SU-DHL-6 (cell line): Measurements from ENCODE around the gene FPGS.
A peak's percentile ranks its signal among the peaks of the same experiment; 100 is the strongest.

Experiments
- H2AFZ ChIP-seq: fragments of 200-600 bp; sonication (generic); 2 replicates; pipeline ENCODE4 v1.6.1; 2014; ENCODE audit warnings: low read depth, mild to moderate bottlenecking, moderate library complexity, mixed read lengths, antibody characterized with exemption, low read length; ENCODE audit not compliant: severe bottlenecking
- H3F3A ChIP-seq: fragments of 200-600 bp; shearing (Covaris generic); 2 replicates; pipeline ENCODE4 v1.6.0; 2016; ENCODE audit warnings: antibody characterized with exemption, mild to moderate bottlenecking; ENCODE audit not compliant: insufficient read depth
- H3K27ac ChIP-seq: fragments of 200-600 bp; sonication (generic); 2 replicates; pipeline ENCODE4 v1.5.1; 2016; ENCODE audit warnings: low read depth, mild to moderate bottlenecking, low read length, moderate library complexity, mixed read lengths
- H3K27me3 ChIP-seq: fragments of 200-600 bp; sonication (generic), shearing (Covaris generic); 2 replicates; pipeline ENCODE4 v1.6.0; 2014; ENCODE audit warnings: mild to moderate bottlenecking, low read length
- H3K36me3 ChIP-seq: fragments of 200-600 bp; sonication (generic); 2 replicates; pipeline ENCODE4 v1.6.1; 2014; ENCODE audit warnings: mild to moderate bottlenecking, low read length, mixed read lengths
- H3K4me2 ChIP-seq: fragments of 300-600, 200-600 bp; shearing (Covaris generic), sonication (generic); 2 replicates; pipeline ENCODE4 v1.6.0; 2014; ENCODE audit warnings: low read length, low read depth, mild to moderate bottlenecking; ENCODE audit not compliant: poor library complexity, severe bottlenecking
- H3K4me3 ChIP-seq: fragments of 200-600 bp; sonication (generic); 2 replicates; pipeline ENCODE4 v1.5.1; 2014; ENCODE audit warnings: antibody characterized with exemption, low read length, mild to moderate bottlenecking, mixed read lengths; ENCODE audit not compliant: insufficient read depth, poor library complexity, severe bottlenecking
- H3K79me2 ChIP-seq: fragments of 200-600 bp; sonication (generic); 2 replicates; pipeline ENCODE4 v1.6.1; 2014; ENCODE audit warnings: mild to moderate bottlenecking, low read length, moderate library complexity; ENCODE audit not compliant: insufficient read depth
- H3K9ac ChIP-seq: fragments of 200-600 bp; sonication (generic); 2 replicates; pipeline ENCODE4 v1.7.0; 2014; ENCODE audit warnings: mild to moderate bottlenecking, low read length
- H3K9me2 ChIP-seq: fragments of 200-600 bp; sonication (generic); replicated peaks from 2 replicates; pipeline ENCODE4 v1.6.1; 2014; ENCODE audit warnings: low read length; ENCODE audit not compliant: insufficient read depth
- H3K9me3 ChIP-seq: fragments of 200-600 bp; sonication (generic); 2 replicates; pipeline ENCODE4 v1.6.1; 2014; ENCODE audit warnings: low read length, mixed read lengths; ENCODE audit not compliant: insufficient read depth
- H4K20me1 ChIP-seq: fragments of 200-600 bp; sonication (generic); 2 replicates; pipeline ENCODE4 v1.6.1; 2014; ENCODE audit warnings: low read depth, mild to moderate bottlenecking, antibody characterized with exemption, low read length, moderate library complexity, mixed read lengths
- EZH2phosphoT487 ChIP-seq: fragments of 200-600 bp; sonication (generic), shearing (Covaris generic); conservative IDR thresholded peaks from 2 replicates; pipeline ENCODE4 v1.6.1; 2018; ENCODE audit warnings: mild to moderate bottlenecking, antibody characterized with exemption, low read length, moderate library complexity, mixed read lengths
- TF ChIP-seq, protein P1 (sequence below): fragments of 200-600 bp; sonication (generic); IDR thresholded peaks from one replicate; pipeline ENCODE4 v1.5.1; 2017; ENCODE audit warnings: antibody characterized with exemption, mild to moderate bottlenecking, low read length, moderate library complexity; ENCODE audit not compliant: insufficient read depth, poor library complexity, severe bottlenecking

Gene FPGS

DNA sequence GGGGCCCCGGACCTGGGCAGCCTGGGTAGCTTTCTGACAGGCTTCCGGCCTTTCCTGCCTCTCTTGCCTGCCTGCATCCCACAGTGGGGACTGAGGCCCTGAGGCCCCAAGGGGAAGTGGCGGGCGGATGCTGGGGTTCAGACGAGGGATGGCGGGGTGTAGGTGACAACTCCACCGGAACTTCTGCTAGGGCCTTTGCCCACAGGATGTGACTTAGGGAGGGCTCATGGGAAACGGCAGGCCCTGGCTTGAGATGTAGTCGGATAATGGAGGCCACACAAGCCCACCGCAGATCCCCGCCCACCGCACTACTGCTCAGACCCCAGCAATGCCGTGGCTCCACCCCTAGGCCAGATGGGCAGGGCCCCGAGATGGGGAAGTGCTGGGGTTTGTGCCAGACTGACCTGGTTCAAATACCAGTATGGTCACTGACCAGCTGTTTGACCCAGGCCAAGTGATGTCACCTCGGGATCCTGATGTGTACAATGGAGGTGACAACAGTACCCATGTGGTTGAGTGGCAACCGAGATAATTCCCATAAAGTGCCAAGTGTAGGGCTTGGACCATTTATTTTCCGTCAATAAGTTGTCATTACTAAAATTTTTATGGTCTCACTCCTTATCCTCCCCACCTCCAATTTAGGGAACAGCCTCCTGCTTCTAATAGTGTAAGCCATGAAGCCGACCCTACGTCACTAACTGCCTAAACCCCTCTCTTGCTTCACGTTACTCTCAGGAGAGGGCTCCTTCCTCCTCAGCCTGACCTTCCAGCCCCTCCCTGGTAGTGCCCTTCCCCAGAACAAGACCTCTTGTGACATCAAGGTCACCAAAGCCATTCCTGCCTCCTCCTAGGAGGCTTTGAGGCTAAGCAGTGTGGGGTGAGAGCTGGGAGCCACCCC is 19.3 kb upstream of the FPGS start:
- Histone ChIP-seq H3K27me3 (no peaks in the 10 kb centered on the region), H3K9me3 (no peaks in the 10 kb centered on the region), H3K79me2 (peaks cover 25% of the 10 kb centered on the region), H3K4me3 (no peak overlapping the region), H3K27ac (peak overlapping the region; percentile 69), H3K9me2 (no peaks in the 10 kb centered on the region), H2AFZ (no peak overlapping the region), H3K4me2 (peak overlapping the region; percentile 16), H4K20me1 (peaks cover 13% of the 10 kb centered on the region; the same call in 1 of the 2 replicates), H3F3A (peaks cover 32% of the 10 kb centered on the region), H3K9ac (peak overlapping the region; percentile 32), H3K36me3 (0 out of 2 replicates have a peak, but pooled peaks cover 7% of the 10 kb centered on the region)
- TF ChIP-seq, protein P1, sequence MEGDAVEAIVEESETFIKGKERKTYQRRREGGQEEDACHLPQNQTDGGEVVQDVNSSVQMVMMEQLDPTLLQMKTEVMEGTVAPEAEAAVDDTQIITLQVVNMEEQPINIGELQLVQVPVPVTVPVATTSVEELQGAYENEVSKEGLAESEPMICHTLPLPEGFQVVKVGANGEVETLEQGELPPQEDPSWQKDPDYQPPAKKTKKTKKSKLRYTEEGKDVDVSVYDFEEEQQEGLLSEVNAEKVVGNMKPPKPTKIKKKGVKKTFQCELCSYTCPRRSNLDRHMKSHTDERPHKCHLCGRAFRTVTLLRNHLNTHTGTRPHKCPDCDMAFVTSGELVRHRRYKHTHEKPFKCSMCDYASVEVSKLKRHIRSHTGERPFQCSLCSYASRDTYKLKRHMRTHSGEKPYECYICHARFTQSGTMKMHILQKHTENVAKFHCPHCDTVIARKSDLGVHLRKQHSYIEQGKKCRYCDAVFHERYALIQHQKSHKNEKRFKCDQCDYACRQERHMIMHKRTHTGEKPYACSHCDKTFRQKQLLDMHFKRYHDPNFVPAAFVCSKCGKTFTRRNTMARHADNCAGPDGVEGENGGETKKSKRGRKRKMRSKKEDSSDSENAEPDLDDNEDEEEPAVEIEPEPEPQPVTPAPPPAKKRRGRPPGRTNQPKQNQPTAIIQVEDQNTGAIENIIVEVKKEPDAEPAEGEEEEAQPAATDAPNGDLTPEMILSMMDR, result no peak
- TF ChIP-seq EZH2phosphoT487, result no peak

DNA sequence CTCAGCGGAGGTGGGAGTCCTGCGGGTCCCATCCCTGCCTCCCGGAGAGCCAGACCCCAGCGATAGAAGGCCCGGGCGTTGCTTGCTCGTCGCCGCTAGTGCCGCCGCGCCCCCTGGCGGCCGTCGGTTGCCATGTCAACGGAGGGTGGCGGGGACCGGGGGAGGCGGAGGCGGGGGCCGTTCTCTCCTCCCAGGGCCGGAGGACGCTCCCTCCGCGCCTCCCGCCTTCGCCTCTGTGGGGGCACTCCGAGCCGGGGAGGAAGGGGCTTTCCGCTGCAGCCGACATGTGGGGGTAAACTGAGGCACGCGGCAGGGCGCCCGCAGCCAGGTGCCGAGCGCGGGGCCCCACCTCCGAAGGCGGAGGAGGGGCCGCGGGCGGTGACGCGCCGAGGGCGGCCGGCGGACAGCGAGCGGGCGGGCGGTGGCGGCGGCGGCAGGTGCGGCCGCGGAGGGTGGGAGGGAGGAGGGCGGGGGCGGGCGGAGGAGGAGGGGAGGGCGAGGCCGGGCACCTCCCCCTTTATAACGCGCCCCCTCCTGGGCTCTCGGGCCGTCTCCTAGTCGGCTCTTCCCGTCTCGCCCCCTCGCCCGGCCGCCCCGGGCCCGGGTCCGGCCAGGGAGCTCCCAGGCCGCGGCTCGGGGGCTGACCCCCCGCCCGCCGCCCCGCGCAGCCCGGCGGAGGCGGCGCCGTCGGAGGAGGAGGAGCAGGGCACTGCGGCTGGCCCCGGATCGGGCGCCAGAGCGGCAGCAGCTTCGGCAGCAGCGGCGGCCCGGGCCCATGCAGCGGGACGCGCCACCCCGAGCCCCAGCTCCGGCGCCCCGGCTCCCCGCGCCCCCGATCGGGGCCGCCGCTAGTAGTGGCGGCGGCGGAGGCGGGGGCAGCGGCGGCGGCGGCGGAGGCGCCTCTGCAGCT is 17.4 kb upstream of the FPGS start:
- H3K27ac ChIP-seq, result peak overlapping the region; percentile 85
- H3K79me2 ChIP-seq, result peaks cover 43% of the 10 kb centered on the region
- peak overlapping the region; percentile 96 for H3K9ac ChIP-seq
- H3K4me3 ChIP-seq, result peak overlapping the region; percentile 96
- peaks cover 18% of the 10 kb centered on the region; the same call in 1 of the 2 replicates for H3K36me3 ChIP-seq
- no peaks in the 10 kb centered on the region for H3K9me2 ChIP-seq
- TF ChIP-seq, protein P1, result peak; percentile 80
- TF ChIP-seq EZH2phosphoT487, result no peak
- peaks cover 22% of the 10 kb centered on the region; the same call in 1 of the 2 replicates for H4K20me1 ChIP-seq
- peak overlapping the region; percentile 58 for H3K4me2 ChIP-seq
- H3K27me3 ChIP-seq, result no peaks in the 10 kb centered on the region
- peak overlapping the region; percentile 6 for H2AFZ ChIP-seq
- no peaks in the 10 kb centered on the region for H3K9me3 ChIP-seq
- H3F3A ChIP-seq, result peaks cover 13% of the 10 kb centered on the region

DNA sequence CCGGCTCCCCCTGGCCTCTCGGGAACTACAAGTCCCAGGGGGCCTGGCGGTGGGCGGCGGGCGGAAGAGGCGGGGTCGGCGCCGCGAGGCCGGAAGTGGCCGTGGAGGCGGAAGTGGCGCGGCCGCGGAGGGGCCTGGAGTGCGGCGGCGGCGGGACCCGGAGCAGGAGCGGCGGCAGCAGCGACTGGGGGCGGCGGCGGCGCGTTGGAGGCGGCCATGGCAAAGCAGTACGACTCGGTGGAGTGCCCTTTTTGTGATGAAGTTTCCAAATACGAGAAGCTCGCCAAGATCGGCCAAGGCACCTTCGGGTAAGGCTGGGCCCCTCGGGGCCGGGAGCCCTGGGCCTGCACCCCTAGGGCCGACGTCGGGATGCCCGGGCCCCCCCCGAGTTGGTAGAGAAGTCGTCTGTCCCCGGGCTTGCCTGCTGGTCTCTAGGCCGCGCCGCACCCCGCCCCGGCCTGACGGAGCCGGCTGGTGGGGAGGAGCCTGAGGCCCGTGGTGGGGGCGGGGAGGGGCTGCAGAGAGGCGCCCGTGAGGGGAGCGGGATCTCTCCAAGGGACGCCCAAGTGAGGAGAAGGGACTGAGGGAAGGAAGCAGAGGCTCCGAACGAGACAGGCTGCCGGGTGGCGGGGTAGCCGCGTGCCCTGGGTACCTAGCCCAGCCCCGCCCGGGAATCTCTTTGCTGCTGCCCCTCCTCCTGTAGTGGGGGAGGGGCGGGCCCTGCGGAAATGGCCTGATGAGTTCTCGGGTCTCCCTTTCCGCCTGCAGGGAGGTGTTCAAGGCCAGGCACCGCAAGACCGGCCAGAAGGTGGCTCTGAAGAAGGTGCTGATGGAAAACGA is 16.5 kb upstream of the FPGS start, which contains the start of gene CDK9:
Gene CDK9, plus strand, starts transcription at position 102 of the 840 bp plus-strand sequence. Its CDS starts 115 bp downstream, at position 217.
- TF ChIP-seq EZH2phosphoT487, result no peak
- TF ChIP-seq, protein P1, result no peak
- H3K9me2 ChIP-seq, result no peaks in the 10 kb centered on the region
- H4K20me1 ChIP-seq, result peaks cover 22% of the 10 kb centered on the region; the same call in 1 of the 2 replicates
- peaks cover 46% of the 10 kb centered on the region for H3K79me2 ChIP-seq
- peak within 1 kb of the TSS; percentile 85 for H3K27ac ChIP-seq
- H3K9me3 ChIP-seq, result no peaks in the 10 kb centered on the region
- peaks cover 19% of the 10 kb centered on the region; the same call in 1 of the 2 replicates for H3K36me3 ChIP-seq
- H3K9ac ChIP-seq, result peak within 1 kb of the TSS; percentile 96
- peak within 1 kb of the TSS; percentile 68 for H3K4me2 ChIP-seq
- no peaks in the 10 kb centered on the region for H3K27me3 ChIP-seq
- H2AFZ ChIP-seq, result peak within 1 kb of the TSS; percentile 6
- peaks cover 11% of the 10 kb centered on the region; the same call in 1 of the 2 replicates for H3F3A ChIP-seq
- H3K4me3 ChIP-seq, result peak within 1 kb of the TSS; percentile 96
